Muscle of leg (tissue), 11 donors: ENCODE data around the gene PHPT1. TPM values are rescaled to one million over a fixed set of nuclear protein-coding genes. Genes with fewer than 3 reads are reported as not detected.

Source experiments
- DNase-seq: peaks from one replicate; pipeline ENCODE4 v3.0.0; 2013
- H3K27ac ChIP-seq: one replicate; pipeline ENCODE4 v1.5.1; 2013; ENCODE audit warnings: mild to moderate bottlenecking, low read length, control low read depth
- H3K27me3 ChIP-seq: one replicate; pipeline ENCODE4 v1.6.1; 2013; ENCODE audit warnings: low read length; ENCODE audit not compliant: control insufficient read depth, insufficient read depth
- H3K36me3 ChIP-seq: one replicate; pipeline ENCODE4 v1.6.1; 2013; ENCODE audit warnings: low read length; ENCODE audit not compliant: control insufficient read depth, insufficient read depth
- H3K4me1 ChIP-seq: one replicate; pipeline ENCODE4 v1.6.1; 2013; ENCODE audit warnings: low read length; ENCODE audit not compliant: control insufficient read depth, insufficient read depth
- H3K4me3 ChIP-seq: one replicate; pipeline ENCODE4 v1.5.1; 2013; ENCODE audit warnings: low read length, control low read depth
- H3K9me3 ChIP-seq: replicated peaks from 2 replicates; pipeline ENCODE4 v1.6.1; 2013; ENCODE audit warnings: low read depth, low read length; ENCODE audit not compliant: control insufficient read depth
- WGBS: methylation state at CpG from one replicate; pipeline ENCODE4 v1.1.5; 2013; ENCODE audit warnings: missing lambda C conversion rate; ENCODE audit not compliant: insufficient coverage; 5-methylcytosine and 5-hydroxymethylcytosine counted together
- polyA plus RNA-seq, 8 donors: library from polyadenylated mRNA; unstranded; fragments of 120-200 nt; gene quantifications; one replicate each; pipeline versions ENCODE4 v1.2.1 to v1.2.3, GENCODE V29; 2013; ENCODE audit warnings: inconsistent platforms in 1 of 8, low replicate concordance in 1 of 8; ENCODE audit not compliant: insufficient read length in 8 of 8, insufficient read depth in 1 of 8
- total RNA-seq: library from RNA; stranded (reverse); fragments of 120-200 nt; gene quantifications from one replicate; pipeline ENCODE4 v1.2.4, GENCODE V29; 2013

Gene PHPT1
- total and polyA plus RNA-seq, 9 donors = 103 to 145 (median 115) TPM

- DNase-seq = no peak
- peaks cover 24% of the 10 kb centered on the region for H3K27me3 ChIP-seq
- 84% methylated on average over 10 of the region's 12 CpGs for WGBS
- H3K27ac ChIP-seq = no peak overlapping the region
- H3K36me3 ChIP-seq = peaks cover 7% of the 10 kb centered on the region
- H3K4me1 ChIP-seq = peaks cover 40% of the 10 kb centered on the region
- H3K4me3 ChIP-seq = no peak overlapping the region
- no peaks in the 10 kb centered on the region for H3K9me3 ChIP-seq
Measured at GRCh38 chr9:136805207-136805740, 43.9 kb upstream of the PHPT1 start.

- Histone ChIP-seq H3K27ac (no peak overlapping the region), H3K4me3 (no peak overlapping the region), H3K27me3 (peaks cover 16% of the 10 kb centered on the region), H3K9me3 (no peaks in the 10 kb centered on the region), H3K36me3 (peaks cover 9% of the 10 kb centered on the region), H3K4me1 (peaks cover 33% of the 10 kb centered on the region)
- DNase-seq = peak; percentile 12
- WGBS = 94% methylated on average over 7 of the region's 10 CpGs
Measured at GRCh38 chr9:136806067-136806466, 43.1 kb upstream of the PHPT1 start.

GRCh38 chr9:136806631-136807201 lies 42.5 kb upstream of the PHPT1 start:
- H3K4me3 ChIP-seq = peak overlapping the region; percentile 56
- H3K27ac ChIP-seq = no peak overlapping the region
- peaks cover 10% of the 10 kb centered on the region for H3K27me3 ChIP-seq
- peaks cover 33% of the 10 kb centered on the region for H3K4me1 ChIP-seq
- peaks cover 11% of the 10 kb centered on the region for H3K36me3 ChIP-seq
- DNase-seq = peak; percentile 11
- no peaks in the 10 kb centered on the region for H3K9me3 ChIP-seq
- WGBS = 60% methylated on average over 25 of the region's 25 CpGs

- peak; percentile 90 for DNase-seq
- H3K27ac ChIP-seq = peak within 1 kb of the TSS; percentile 78
- WGBS = under 1% methylated on average over 92 of the region's 96 CpGs
Measured at GRCh38 chr9:136807281-136808074, 41.7 kb upstream of the PHPT1 start, which contains the start of gene RABL6. Gene RABL6 (plus strand): TSS chr9:136807948. CDS start chr9:136808197, 249 bp downstream.

GRCh38 chr9:136808075-136808805 lies 41.0 kb upstream of the PHPT1 start:
- under 1% methylated on average over 93 of the region's 93 CpGs for WGBS
- H3K36me3 ChIP-seq = peaks cover 17% of the 10 kb centered on the region
- peaks cover 33% of the 10 kb centered on the region for H3K4me1 ChIP-seq
- no peaks in the 10 kb centered on the region for H3K27me3 ChIP-seq
- DNase-seq = peak; percentile 43
- peak overlapping the region; percentile 71 for H3K4me3 ChIP-seq
- peak overlapping the region; percentile 51 for H3K27ac ChIP-seq
- no peaks in the 10 kb centered on the region for H3K9me3 ChIP-seq

More at GRCh38 chr9:136807281-136808074, 41.7 kb upstream of the PHPT1 start, which contains the start of gene RABL6:
- H3K4me3 ChIP-seq = peak within 1 kb of the TSS; percentile 71
- H3K4me1 ChIP-seq = peaks cover 33% of the 10 kb centered on the region
- H3K36me3 ChIP-seq = peaks cover 14% of the 10 kb centered on the region
- no peaks in the 10 kb centered on the region for H3K9me3 ChIP-seq
- H3K27me3 ChIP-seq = peaks cover 2% of the 10 kb centered on the region

- WGBS = 3% methylated on average over 8 of the region's 14 CpGs
- H3K27me3 ChIP-seq = no peaks in the 10 kb centered on the region
- H3K4me1 ChIP-seq = peaks cover 33% of the 10 kb centered on the region
- H3K9me3 ChIP-seq = no peaks in the 10 kb centered on the region
- no peak overlapping the region for H3K27ac ChIP-seq
- H3K36me3 ChIP-seq = peaks cover 17% of the 10 kb centered on the region
- DNase-seq = peak; percentile 27
- peak overlapping the region; percentile 71 for H3K4me3 ChIP-seq
Measured at GRCh38 chr9:136808806-136809158, 40.4 kb upstream of the PHPT1 start.

GRCh38 chr9:136814725-136815421 lies 34.3 kb upstream of the PHPT1 start:
- no peak for DNase-seq
- H3K9me3 ChIP-seq = no peaks in the 10 kb centered on the region
- 96% methylated on average over 13 of the region's 13 CpGs for WGBS

GRCh38 chr9:136815422-136815782 lies 33.8 kb upstream of the PHPT1 start:
- no peak for DNase-seq
- peaks cover 28% of the 10 kb centered on the region for H3K36me3 ChIP-seq
- H3K27me3 ChIP-seq = no peaks in the 10 kb centered on the region
- no CpG with 5 or more reads among the region's 1 CpG for WGBS
- H3K27ac ChIP-seq = no peak overlapping the region
- no peaks in the 10 kb centered on the region for H3K4me1 ChIP-seq
- no peak overlapping the region for H3K4me3 ChIP-seq
- H3K9me3 ChIP-seq = no peaks in the 10 kb centered on the region

More at GRCh38 chr9:136814725-136815421, 34.3 kb upstream of the PHPT1 start:
- Histone ChIP-seq H3K27me3 (no peaks in the 10 kb centered on the region), H3K27ac (no peak overlapping the region), H3K36me3 (peaks cover 31% of the 10 kb centered on the region), H3K4me1 (no peaks in the 10 kb centered on the region), H3K4me3 (no peak overlapping the region)

- Histone ChIP-seq H3K9me3 (no peaks in the 10 kb centered on the region), H3K27me3 (no peaks in the 10 kb centered on the region), H3K4me3 (no peak overlapping the region), H3K36me3 (peaks cover 32% of the 10 kb centered on the region), H3K27ac (no peak overlapping the region), H3K4me1 (peaks cover 14% of the 10 kb centered on the region)
- WGBS = 17% methylated on average over 81 of the region's 83 CpGs
- DNase-seq = peak; percentile 39
Measured at GRCh38 chr9:136820971-136821825, 28.0 kb upstream of the PHPT1 start.
